Left cardiac atrium (tissue), 4 donors: Measurements from ENCODE around the gene TMEM192. TPM values are rescaled to one million over a fixed set of nuclear protein-coding genes. Genes with fewer than 3 reads are reported as not detected.
"Not testable (repeated sequence)": the region's sequence is repeated elsewhere in the genome, so short reads cannot be mapped to it uniquely, and the experiment has no call there.

Experiments
- ATAC-seq, 2 donors: fragments of 200-7000 bp; cut with Tn5 transposase; one replicate each; pipeline ENCODE4 v1.9.1; 2020; ENCODE audit warnings: mild to moderate bottlenecking in 2 of 2, moderate library complexity in 2 of 2
- DNase-seq: peaks from one replicate; pipeline ENCODE4 v3.0.0-alpha.2; 2020
- intact Hi-C, 2 donors: fragments of 100-400 bp; cut with DNase I; formaldehyde crosslinking; loops; one replicate each; pipeline versions ENCODE4 v1.14.1 to v1.15.1; 2022 to 2023
- total RNA-seq, 2 donors: library from RNA; stranded (reverse); fragmentation: NEBNext Ultra II Directional; extraction: Animal tissue kit (Norgen Biotek cat#: 25700); gene quantifications; one replicate each; pipeline ENCODE4 v1.2.1, GENCODE V29; 2021
- donor health status: DM: no; HTN: yes; CAD: no.
- donor health status: DM: no; HTN: yes; CAD: no; lungs with severe emphysema.
- donor health status: DM: yes; HTN: yes; CAD: no.
- donor health status: Dilated cardiomyopathy.

TMEM192 gene
- total RNA-seq, 2 donors from 2014 or later, result 16.5 to 17.2 TPM

GRCh38 chr4:165101641-165102040 lies 11.0 kb downstream of the TMEM192 start:
- ATAC-seq (no peak), DNase-seq (no peak)
- intact Hi-C loops, result no loop called here

- ATAC-seq (no peak), DNase-seq (no peak)
- intact Hi-C loops, result loop anchor here in 1 of 2 donors (10.0 kb wide), 1 partner anchor 312 kb away; no protein-coding TSS in a partner anchor
Observed at GRCh38 chr4:165096776-165097175, 15.9 kb downstream of the TMEM192 start.

GRCh38 chr4:165095291-165095690 lies 17.4 kb downstream of the TMEM192 start:
- DNase-seq (no peak), ATAC-seq (no peak)
- intact Hi-C loops, result loop anchor here in 1 of 2 donors (10.0 kb wide), 1 partner anchor 310 kb away; no protein-coding TSS in a partner anchor

- DNase-seq (no peak), ATAC-seq (no peak)
- intact Hi-C loops, result loop anchor here in 1 of 2 donors (10.0 kb wide), 1 partner anchor 310 kb away; no protein-coding TSS in a partner anchor
Observed at GRCh38 chr4:165094873-165095272, 17.8 kb downstream of the TMEM192 start.

- intact Hi-C loops, result loop anchor here in 1 of 2 donors (10.0 kb wide), 1 partner anchor 307 kb away; no protein-coding TSS in a partner anchor
- not testable (repeated sequence) for ATAC-seq, DNase-seq
Observed at GRCh38 chr4:165092187-165092586, 20.5 kb downstream of the TMEM192 start.

- intact Hi-C loops, result no loop called here
- no peak for DNase-seq
Observed at GRCh38 chr4:165088366-165088765, 24.3 kb downstream of the TMEM192 start.

GRCh38 chr4:165085946-165086345 lies 26.7 kb downstream of the TMEM192 start:
- intact Hi-C loops, result no loop called here
- DNase-seq (no peak), ATAC-seq (no peak)

More at GRCh38 chr4:165088366-165088765, 24.3 kb downstream of the TMEM192 start:
- no peak for ATAC-seq

- ATAC-seq, intact Hi-C loops: not testable (repeated sequence)
Observed at GRCh38 chr4:165084787-165085186, 27.9 kb downstream of the TMEM192 start.

GRCh38 chr4:165079476-165079875 lies 33.2 kb downstream of the TMEM192 start:
- intact Hi-C loops, result no loop called here
- ATAC-seq (peak in 1 of 2 donors; percentile 54), DNase-seq (peak; percentile 41)

More at GRCh38 chr4:165084787-165085186, 27.9 kb downstream of the TMEM192 start:
- DNase-seq, result not testable (repeated sequence)

GRCh38 chr4:165077034-165077578 lies 35.6 kb downstream of the TMEM192 start:
- DNase-seq, result no peak

GRCh38 chr4:165073346-165073745 lies 39.3 kb downstream of the TMEM192 start:
- intact Hi-C loops, DNase-seq, ATAC-seq: not testable (repeated sequence)

More at GRCh38 chr4:165077034-165077578, 35.6 kb downstream of the TMEM192 start:
- intact Hi-C loops, result no loop called here
- ATAC-seq, result no peak

GRCh38 chr4:165070560-165070959 lies 42.1 kb downstream of the TMEM192 start:
- intact Hi-C loops, result no loop called here
- no peak for DNase-seq
- no peak for ATAC-seq

GRCh38 chr4:165060938-165061337 lies 51.7 kb downstream of the TMEM192 start:
- ATAC-seq, result no peak
- DNase-seq, result no peak
- intact Hi-C loops, result no loop called here

- intact Hi-C loops, result no loop called here
- ATAC-seq (no peak), DNase-seq (no peak)
Observed at GRCh38 chr4:165059386-165059785, 53.3 kb downstream of the TMEM192 start.

GRCh38 chr4:165058666-165059065 lies 54.0 kb downstream of the TMEM192 start:
- ATAC-seq, result no peak

GRCh38 chr4:165055601-165056000 lies 57.1 kb downstream of the TMEM192 start:
- ATAC-seq (no peak), DNase-seq (no peak)
- intact Hi-C loops, result no loop called here

More at GRCh38 chr4:165058666-165059065, 54.0 kb downstream of the TMEM192 start:
- DNase-seq, result no peak
- intact Hi-C loops, result no loop called here

- ATAC-seq (no peak), DNase-seq (no peak)
- intact Hi-C loops, result no loop called here
Observed at GRCh38 chr4:165053645-165054044, 59.0 kb downstream of the TMEM192 start, which contains the start of gene TRIM75. Gene TRIM75 (plus strand): TSS chr4:165053866. CDS start chr4:165059148, 5,282 bp downstream.

GRCh38 chr4:165052627-165053026 lies 60.0 kb downstream of the TMEM192 start:
- no peak for ATAC-seq
- intact Hi-C loops, result no loop called here
- DNase-seq, result no peak

- DNase-seq (no peak), ATAC-seq (no peak)
- intact Hi-C loops, result no loop called here
Observed at GRCh38 chr4:165048170-165048569, 64.5 kb downstream of the TMEM192 start.

- intact Hi-C loops, result no loop called here
- no peak for ATAC-seq
- no peak for DNase-seq
Observed at GRCh38 chr4:165031436-165032211, 81.0 kb downstream of the TMEM192 start, which contains the start of gene TRIM60. Gene TRIM60 (plus strand): TSS chr4:165031999. CDS start chr4:165040073, 8,074 bp downstream.
